HG03066 (cell line): Measurements from ENCODE around the gene MAPK6.
"Not testable (repeated sequence)": the region's sequence is repeated elsewhere in the genome, so short reads cannot be mapped to it uniquely, and the experiment has no call there.

Experiments used
- ATAC-seq: cut with Tn5 transposase; IDR thresholded peaks from one replicate; pipeline ENCODE4 v1.9.1; 2021; ENCODE audit warnings: low read depth; ENCODE audit not compliant: unreplicated experiment

Gene MAPK6

GRCh38 chr15:52078876-52079700, 60.1 kb downstream of the MAPK6 start:
- no peak for ATAC-seq

DNA sequence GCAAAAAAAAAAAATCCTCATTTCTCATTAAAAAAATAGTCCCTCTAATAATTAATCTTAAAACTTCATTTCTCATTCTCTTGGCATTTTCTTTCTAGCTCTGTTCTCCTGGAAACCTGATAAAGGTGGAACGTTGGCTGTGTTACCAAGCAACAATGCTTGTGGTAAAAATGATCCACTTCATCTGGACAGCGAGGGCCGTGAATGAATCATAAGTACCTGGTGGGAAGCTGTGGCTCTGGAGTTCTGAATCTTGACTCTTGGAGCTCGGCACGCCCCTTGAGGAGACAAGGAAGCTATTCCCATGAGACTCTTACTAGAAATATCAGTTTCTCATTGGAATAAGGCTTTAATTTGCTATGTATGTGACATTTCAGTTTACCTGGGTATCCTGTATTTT, 61.0 kb downstream of the MAPK6 start:
- ATAC-seq = no peak

DNA sequence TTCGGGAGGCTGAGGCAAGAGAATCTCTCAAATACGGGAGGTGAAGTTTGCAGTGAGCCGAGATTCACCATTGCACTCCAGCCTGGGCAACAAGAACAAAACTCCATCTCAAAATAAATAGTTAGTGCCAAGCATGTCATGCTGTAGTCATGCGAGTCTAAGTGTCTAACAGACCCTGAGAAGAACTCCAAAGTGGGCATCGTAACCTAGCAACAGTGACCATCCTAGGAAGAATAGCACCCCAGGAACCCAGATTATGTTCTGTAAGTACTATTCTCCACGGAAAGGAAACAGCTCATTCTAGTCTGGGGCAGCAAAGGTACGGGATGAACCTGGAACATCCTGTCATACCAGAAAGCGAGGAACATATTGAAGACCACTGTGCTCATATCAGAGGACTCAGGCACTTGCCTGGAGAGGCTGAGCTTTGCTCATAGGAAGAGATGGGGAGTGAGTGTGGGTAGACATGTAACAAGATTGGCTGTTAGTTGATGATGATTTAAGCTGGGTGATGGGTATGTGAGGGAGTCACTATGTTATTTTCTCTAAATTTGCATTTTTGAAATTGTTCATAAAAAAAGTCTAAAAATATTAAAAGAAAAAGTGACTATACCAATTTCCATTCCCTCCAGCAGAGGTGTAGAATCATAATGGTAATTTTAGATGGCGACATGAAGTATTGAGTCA, 61.8 kb downstream of the MAPK6 start:
- ATAC-seq = no peak

GRCh38 chr15:52082197-52083036, 63.4 kb downstream of the MAPK6 start:
- ATAC-seq = peak; percentile 71

GRCh38 chr15:52083037-52083359, 64.0 kb downstream of the MAPK6 start:
- ATAC-seq = not testable (repeated sequence)

- ATAC-seq = no peak
Observed at GRCh38 chr15:52083603-52084002, 64.6 kb downstream of the MAPK6 start.

DNA sequence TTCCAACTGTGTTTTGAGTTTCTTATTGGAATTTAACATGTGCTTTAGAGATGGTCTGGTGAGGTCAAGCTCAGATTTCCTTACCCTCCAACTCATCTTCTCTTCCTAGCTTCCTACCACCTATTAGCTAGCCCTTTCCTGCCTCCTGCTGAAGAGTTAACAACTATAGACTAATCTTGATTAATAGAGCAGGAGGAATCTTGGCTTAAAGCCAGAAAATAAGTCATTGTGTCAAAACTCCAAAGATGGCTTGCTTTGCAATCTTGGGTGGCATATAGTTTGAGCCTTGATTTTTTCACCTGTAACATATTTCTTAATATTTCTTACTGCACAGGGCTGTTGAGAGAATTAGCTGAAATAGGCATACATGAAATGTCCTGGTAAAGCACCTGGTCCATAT, 66.3 kb downstream of the MAPK6 start:
- no peak for ATAC-seq

- no peak for ATAC-seq
Observed at GRCh38 chr15:52086011-52086786, 67.2 kb downstream of the MAPK6 start.

GRCh38 chr15:52090193-52090592, 71.2 kb downstream of the MAPK6 start:
- ATAC-seq = no peak

DNA sequence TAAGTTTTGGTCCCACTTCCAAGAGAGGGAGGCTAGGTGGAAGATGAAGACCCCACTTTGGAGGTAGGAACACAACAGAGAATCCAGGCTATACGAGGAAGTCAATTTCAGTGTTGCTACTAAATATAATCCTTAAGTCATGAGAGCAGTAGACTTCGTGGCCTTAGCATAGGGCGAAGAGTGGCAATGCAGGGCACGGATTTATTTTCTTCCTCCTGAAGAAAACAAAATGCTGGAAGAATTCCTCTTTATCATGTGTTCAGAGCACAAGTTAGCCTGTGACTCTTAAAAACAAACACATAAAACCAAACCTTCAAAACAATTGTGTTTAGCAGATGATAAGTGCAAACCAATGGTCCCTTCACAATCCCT, 74.1 kb downstream of the MAPK6 start:
- ATAC-seq = no peak

GRCh38 chr15:52093539-52094510, 74.8 kb downstream of the MAPK6 start:
- ATAC-seq = no peak

DNA sequence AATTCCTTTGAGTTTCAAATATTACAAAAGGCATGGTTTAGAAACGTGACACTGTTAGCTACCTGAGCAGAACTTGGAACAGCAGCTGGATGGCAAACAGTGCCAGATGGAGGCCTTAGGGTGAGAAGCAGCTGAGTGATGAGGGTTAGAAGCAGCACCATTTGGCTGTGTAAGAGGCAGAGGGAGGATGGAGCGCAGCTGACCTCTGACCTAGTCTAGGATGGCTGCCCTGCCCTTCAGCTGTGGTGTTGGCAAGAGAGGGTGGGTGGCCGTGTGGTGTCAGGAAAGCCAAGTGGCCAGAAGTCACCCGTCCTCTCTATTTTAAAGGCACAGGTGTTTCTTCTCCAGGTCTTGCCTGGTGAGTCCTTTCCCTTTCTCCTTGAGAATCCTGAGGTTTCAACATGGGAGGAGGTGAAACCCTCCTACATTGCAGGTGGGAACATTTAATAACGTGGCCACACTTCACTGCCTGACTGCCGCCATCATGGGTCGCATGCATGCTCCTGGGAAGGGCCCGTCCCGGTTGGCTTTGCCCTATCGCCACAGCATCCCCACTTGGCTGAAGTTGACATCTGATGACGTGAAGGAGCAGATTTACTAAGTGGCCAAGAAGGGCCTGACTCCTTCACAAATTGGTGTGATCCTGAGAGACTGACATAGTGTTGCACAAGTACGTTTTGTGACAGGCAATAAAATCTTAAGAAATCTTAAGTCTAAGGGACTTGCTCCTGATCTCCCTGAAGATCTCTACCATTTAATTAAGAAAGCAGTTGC, 76.0 kb downstream of the MAPK6 start:
- no peak for ATAC-seq

GRCh38 chr15:52095597-52096262, 76.7 kb downstream of the MAPK6 start:
- no peak for ATAC-seq

GRCh38 chr15:52096536-52096935, 77.5 kb downstream of the MAPK6 start:
- ATAC-seq = not testable (repeated sequence)

DNA sequence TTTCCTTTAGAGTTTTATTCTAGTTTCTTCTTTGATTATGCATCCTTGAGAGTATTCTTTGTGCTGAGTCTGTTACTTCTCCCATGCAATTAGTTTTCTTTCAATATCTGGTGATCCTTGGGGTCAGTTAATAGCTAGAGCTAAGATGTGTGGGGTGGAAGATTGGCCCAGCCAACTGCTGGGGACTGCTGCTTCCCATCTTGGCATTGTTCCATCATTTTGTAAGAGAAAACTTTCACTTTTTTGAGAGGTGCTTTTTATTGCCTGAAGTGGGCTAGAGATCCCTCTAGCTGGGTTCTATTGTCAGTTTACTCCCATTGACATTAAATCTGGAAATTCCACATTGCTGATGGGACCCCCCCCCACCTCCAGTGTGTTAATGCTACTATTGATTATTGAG, 78.2 kb downstream of the MAPK6 start:
- no peak for ATAC-seq

DNA sequence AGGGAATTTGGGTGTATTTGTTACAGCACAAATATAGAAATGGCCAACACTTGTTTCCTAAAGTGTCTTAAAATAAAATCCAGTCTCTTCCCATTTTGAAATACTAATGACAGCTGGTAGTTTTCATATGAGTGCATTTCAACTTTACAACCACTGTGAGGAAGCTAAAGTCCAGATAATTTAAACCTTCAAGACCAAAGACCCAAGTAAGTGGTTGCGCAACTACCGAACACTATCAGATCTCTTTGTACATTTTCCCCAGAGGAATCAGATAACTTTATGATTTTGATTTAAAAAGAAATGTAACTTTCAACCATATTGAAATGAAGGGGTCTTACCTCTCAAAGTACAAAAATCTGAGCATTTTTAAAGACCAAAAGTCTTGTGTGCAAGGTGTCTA, 79.3 kb downstream of the MAPK6 start:
- ATAC-seq = no peak

GRCh38 chr15:52099651-52100272, 80.7 kb downstream of the MAPK6 start:
- ATAC-seq = no peak
